HG03442 (cell line): ENCODE results near the gene PRRT2.
A peak's percentile ranks its signal among the peaks of the same experiment; 100 is the strongest.

Experiments used
- ATAC-seq: cut with Tn5 transposase; IDR thresholded peaks from one replicate; pipeline ENCODE4 v1.9.1; 2021; ENCODE audit warnings: mild to moderate bottlenecking, moderate library complexity; ENCODE audit not compliant: unreplicated experiment

PRRT2 gene

DNA sequence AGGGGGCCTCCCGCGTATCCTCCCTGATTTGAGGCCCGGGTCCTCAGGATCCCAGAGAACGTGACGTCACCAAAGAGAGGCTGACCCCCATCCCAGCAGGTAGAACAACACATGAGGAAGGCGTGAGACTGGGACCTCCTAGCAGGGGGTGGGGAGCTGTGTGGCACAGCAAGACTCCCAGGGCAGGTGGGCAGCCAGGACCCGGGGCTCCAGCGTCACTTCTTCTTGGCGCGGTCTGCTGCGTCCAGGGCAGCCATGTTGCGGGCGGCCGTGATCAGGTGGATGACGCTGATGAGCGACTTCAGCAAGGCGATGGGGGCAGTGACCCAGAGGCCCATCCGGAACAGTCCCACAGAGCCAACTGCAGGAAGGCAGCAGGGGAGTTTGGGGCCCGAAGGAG lies 47.0 kb downstream of the PRRT2 start:
- ATAC-seq, result no peak

DNA sequence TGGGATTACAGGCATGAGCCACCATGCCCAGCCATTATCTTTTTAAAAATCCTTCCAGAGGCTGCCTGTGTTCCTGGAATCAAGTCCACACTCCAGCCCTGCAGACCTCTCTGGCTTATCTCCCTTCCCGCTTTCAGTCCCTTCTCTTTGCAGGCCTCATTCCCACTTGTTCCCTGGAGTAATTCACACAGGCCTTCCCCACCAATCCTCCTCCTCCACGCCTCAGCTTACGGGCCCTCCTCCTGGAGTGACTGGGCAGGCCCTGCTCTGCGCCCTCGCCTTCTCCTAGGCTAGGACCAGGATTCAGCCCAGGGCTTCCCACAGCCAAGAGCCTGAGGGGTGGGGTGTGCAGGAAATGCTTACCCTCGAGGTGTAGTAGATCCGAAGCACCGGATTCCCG lies 48.2 kb downstream of the PRRT2 start:
- ATAC-seq, result no peak

GRCh38 chr16:29862383-29862883 lies 50.4 kb downstream of the PRRT2 start:
- ATAC-seq, result peak; percentile 8

- ATAC-seq, result peak; percentile 86
These were observed 51.1 kb downstream of the PRRT2 start, which contains the start of gene CDIPT for GRCh38 chr16:29862884-29863668. TSS of gene CDIPT (minus strand) at chr16:29863226. CDS start at chr16:29862857, 369 bp downstream.

GRCh38 chr16:29863669-29863984 lies 51.6 kb downstream of the PRRT2 start:
- ATAC-seq, result no peak

DNA sequence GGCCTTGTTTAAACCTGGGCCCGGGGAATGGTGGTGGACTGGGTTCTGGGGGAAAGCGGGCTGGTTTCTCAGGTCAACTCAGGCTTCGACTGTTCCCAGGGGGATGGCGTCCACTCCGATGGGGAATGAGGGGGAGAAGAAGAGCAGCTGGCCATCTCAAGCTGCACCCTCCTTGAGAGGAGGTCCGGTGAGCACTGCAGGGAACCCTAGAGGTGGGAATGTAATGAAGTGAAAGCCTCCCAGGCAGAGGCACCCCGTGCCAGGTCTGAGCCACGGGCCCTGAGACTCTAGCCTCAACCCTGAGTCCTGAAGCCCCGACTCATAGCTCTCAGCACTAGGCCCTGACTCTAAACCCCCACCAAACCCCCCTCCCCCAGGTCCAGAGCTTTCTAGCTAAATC lies 52.2 kb downstream of the PRRT2 start:
- no peak for ATAC-seq
